ENCODE results near the gene TLE2.
A peak's percentile ranks its signal among the peaks of the same experiment; 100 is the strongest.

The TLE2 gene

DNA sequence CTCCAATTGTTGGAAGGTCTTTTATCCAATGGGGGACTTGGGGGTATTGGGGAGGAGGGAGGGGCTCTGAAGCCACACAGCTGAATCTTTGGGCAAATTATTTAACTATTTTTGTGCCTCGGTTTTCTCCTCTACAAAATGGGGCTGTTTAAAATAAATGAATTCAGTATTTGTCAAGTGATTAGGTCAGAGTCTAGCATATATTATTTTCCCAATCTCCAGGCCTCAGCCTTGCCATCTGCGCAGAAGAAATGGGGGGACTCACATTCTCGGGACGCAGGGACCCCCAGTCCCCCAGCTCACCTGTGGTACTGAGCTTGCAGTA lies 31.7 kb upstream of the TLE2 start:
- peak overlapping the region; percentile 97 for H3K4me3 ChIP-seq
- peak overlapping the region; percentile 73 to 100 for H3K27ac ChIP-seq
- no peak for DNase-seq (ENCODE audit: low spot score)
- TF ChIP-seq, protein P1, sequence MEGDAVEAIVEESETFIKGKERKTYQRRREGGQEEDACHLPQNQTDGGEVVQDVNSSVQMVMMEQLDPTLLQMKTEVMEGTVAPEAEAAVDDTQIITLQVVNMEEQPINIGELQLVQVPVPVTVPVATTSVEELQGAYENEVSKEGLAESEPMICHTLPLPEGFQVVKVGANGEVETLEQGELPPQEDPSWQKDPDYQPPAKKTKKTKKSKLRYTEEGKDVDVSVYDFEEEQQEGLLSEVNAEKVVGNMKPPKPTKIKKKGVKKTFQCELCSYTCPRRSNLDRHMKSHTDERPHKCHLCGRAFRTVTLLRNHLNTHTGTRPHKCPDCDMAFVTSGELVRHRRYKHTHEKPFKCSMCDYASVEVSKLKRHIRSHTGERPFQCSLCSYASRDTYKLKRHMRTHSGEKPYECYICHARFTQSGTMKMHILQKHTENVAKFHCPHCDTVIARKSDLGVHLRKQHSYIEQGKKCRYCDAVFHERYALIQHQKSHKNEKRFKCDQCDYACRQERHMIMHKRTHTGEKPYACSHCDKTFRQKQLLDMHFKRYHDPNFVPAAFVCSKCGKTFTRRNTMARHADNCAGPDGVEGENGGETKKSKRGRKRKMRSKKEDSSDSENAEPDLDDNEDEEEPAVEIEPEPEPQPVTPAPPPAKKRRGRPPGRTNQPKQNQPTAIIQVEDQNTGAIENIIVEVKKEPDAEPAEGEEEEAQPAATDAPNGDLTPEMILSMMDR (IDR thresholded peaks at IDR 0.05), result no peak

DNA sequence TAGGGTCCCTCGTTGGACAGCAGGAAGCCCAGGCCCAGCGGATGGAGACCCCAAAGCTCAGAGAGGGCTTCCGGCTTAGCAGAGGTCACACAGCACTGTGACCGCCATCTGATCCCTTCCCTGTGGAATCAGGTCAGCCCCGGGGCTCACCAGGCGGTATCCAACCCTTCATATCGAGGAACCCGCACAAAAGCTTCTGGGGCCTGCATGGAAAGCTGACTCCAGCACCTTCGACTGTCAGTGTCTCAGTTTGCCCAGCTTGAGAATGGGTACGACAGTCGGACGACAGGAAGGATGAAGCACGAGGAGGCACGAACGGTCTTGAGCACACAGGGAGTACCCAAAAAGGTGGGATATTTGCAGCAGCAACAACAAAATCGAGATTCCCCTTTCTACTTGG lies 30.6 kb upstream of the TLE2 start:
- no peak overlapping the region for H3K4me3 ChIP-seq
- TF ChIP-seq, protein P1 (IDR thresholded peaks at IDR 0.05), result no peak
- DNase-seq (ENCODE audit: low spot score), result no peak
- no peak overlapping the region for H3K27ac ChIP-seq

DNA sequence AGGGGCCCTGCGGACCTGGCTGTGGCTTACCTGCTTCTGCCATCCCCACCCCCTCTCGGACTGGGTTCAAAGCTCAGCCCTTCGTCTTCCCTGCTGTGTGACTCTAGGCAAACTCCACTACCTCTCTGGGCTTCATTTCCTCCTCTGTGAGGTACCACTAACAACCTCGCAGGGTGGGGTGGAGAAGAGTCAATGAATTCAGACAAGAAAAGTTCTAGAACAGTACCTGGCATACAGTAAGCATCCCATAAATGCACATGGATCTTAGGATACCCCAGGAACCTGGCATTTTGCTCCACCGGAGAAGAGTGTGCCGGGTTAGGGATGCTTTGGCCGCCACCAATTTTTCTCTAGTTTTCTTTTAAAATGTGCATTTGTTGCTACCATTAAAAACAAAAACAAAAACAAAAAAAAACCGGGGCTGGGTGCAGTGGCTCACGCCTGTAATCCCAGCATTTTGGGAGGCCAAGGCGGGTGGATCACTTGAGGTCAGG lies 29.8 kb upstream of the TLE2 start:
- TF ChIP-seq, protein P1 (IDR thresholded peaks at IDR 0.05), result no peak
- Histone ChIP-seq H3K4me3 (no peak overlapping the region), H3K27ac (peak overlapping the region in 1 of 2 donors; percentile 80)
- DNase-seq (ENCODE audit: low spot score), result no peak

DNA sequence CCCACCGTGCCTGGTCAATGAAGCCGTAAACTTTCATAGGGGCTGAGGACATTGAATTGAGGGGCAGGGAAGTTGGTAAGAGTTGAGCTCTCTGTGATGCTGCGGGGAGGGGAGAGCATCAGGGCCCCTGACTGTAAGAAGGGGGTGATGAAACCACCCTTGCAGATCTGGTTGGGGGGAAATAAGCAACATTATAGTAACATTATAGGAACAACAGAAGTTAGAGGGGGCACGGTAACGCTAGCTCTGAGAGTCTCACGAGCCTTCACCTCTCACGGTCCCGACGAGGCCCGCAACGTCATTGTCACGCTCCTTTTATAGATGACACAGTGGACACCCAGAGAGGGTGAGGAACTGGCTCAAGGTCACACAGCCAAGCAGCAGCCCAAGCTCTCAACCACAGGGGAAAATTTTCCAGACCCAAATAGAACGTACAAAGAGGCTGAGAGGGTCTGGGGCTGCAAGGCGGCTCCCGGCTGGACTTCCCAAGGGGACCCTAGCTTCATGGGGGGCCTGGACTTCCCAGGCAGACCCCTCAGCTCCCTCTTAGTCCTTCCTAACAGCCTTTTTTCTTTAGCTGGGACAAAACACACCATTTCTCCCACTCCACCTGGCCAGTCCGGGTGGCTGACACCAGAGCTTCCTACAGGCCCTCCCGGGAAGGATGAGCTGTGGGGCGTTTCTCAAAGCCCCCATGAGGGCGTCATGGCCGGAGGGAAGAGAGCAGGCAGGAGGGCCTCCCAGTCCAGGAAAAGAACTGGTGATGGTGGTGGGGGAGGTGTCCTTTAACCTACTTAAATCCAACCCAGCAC lies 29.1 kb upstream of the TLE2 start:
- no peak for DNase-seq (ENCODE audit: low spot score)
- H3K4me3 ChIP-seq, result no peak overlapping the region
- TF ChIP-seq, protein P1 (IDR thresholded peaks at IDR 0.05), result no peak
- peak overlapping the region; percentile 75 to 80 for H3K27ac ChIP-seq

DNA sequence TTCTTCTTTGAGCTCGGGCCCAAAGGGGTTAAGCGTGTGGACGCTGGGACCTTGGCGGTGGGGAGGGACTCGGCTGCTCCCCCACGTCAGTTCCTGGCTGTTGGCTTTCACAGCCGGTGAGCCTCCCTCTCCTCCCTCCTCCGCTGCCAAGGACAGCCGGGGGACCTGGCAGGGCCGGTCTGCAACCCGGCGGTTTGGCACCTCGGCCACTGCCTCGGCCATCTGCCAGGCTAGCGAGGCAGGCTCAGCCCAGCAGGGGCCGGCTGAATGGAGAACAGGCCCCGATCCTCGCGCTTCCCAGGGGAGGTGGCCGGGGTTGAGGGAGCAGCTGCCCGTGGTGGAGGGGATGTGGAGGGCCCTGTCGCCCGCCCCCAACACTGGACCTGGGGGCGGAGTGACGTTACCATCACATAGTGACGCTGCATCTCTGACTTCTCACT lies 28.2 kb upstream of the TLE2 start:
- DNase-seq (ENCODE audit: low spot score), result peak; percentile 95
- H3K27ac ChIP-seq, result peak overlapping the region; percentile 75 to 80
- TF ChIP-seq, protein P1 (IDR thresholded peaks at IDR 0.05), result no peak
- H3K4me3 ChIP-seq, result peak overlapping the region; percentile 42

DNA sequence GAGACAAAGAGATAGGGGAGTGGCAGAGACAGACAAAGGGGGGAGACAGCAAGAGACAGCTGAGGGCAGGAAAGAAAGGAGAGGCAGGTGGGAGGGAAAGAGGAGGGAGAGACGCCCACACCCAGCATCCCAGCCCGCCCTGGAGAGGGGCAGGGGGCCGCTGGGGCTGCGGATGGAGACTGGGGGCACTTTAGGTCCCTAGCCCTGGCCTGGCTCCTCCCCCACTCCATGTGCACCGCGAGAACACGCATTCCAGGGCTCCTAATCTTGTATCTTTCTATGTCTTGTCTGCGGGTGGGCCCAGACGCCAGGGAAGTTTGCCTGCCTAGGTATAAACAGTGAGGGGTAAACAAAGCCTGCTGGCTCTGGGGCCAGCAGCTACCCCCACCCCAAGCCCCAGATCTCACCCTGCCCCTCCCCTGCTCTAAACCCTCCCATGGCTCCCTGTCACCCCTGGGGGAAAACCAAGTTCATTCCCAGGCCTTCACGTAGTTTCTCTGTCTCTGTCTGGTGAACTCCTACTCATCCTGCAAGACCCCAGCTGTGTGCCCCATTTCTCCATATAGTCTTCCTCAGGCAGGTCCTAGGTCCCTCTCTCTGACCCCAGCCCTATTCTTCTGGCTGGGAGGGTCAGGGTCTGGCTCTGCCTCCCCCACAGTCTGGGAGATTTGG lies 27.5 kb upstream of the TLE2 start:
- peak overlapping the region; percentile 75 to 80 for H3K27ac ChIP-seq
- no peak for DNase-seq (ENCODE audit: low spot score)
- peak overlapping the region; percentile 42 for H3K4me3 ChIP-seq
- TF ChIP-seq, protein P1 (IDR thresholded peaks at IDR 0.05), result no peak
